HUES48 (cell line): ENCODE results near the gene CUL4A.
"Not testable (repeated sequence)": the region's sequence is repeated elsewhere in the genome, so short reads cannot be mapped to it uniquely, and the experiment has no call there.

Experiments used
- H3K27ac ChIP-seq: one replicate; pipeline ENCODE4 v1.7.0; 2013; ENCODE audit warnings: low read depth, low read length, inconsistent platforms
- H3K27me3 ChIP-seq: 2 replicates; pipeline ENCODE4 v1.6.1; 2013; ENCODE audit warnings: mild to moderate bottlenecking, low read length; ENCODE audit not compliant: control insufficient read depth, insufficient read depth
- H3K36me3 ChIP-seq: 2 replicates; pipeline ENCODE4 v1.6.1; 2013; ENCODE audit warnings: low read length; ENCODE audit not compliant: control insufficient read depth, insufficient read depth
- H3K4me1 ChIP-seq: 2 replicates; pipeline ENCODE4 v1.6.1; 2013; ENCODE audit warnings: mild to moderate bottlenecking, low read length; ENCODE audit not compliant: control insufficient read depth, insufficient read depth
- H3K4me3 ChIP-seq: 2 replicates; pipeline ENCODE4 v1.5.1; 2013; ENCODE audit warnings: mild to moderate bottlenecking, low read depth, low read length
- H3K9ac ChIP-seq: 2 replicates; pipeline ENCODE4 v1.6.1; 2013; ENCODE audit warnings: mild to moderate bottlenecking, low read depth, low read length, moderate library complexity
- H3K9me3 ChIP-seq: 2 replicates; pipeline ENCODE4 v1.6.1; 2013; ENCODE audit warnings: low read length; ENCODE audit not compliant: control insufficient read depth, insufficient read depth

CUL4A gene

DNA sequence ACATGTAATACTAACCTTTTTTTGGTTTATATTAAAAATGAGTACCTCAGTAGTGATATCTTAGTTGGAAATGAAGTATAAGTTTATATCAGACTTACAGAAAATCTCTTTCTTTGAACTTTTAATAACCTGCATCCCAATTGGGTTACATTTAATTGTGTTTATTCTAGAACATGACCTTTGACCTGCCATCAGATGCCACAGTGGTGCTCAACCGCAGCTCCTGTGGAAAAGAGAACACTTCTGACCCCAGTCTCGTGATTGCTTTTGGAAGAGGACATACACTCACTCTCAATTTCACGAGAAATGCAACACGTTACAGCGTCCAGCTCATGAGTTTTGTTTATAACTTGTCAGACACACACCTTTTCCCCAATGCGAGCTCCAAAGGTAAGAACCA lies 100.1 kb downstream of the CUL4A start:
- H3K9ac ChIP-seq: no peak overlapping the region
- H3K4me1 ChIP-seq: no peaks in the 10 kb centered on the region
- no peak overlapping the region for H3K27ac ChIP-seq
- no peak overlapping the region for H3K4me3 ChIP-seq
- H3K9me3 ChIP-seq: no peaks in the 10 kb centered on the region
- H3K36me3 ChIP-seq: peaks cover 37% of the 10 kb centered on the region
- no peaks in the 10 kb centered on the region for H3K27me3 ChIP-seq

DNA sequence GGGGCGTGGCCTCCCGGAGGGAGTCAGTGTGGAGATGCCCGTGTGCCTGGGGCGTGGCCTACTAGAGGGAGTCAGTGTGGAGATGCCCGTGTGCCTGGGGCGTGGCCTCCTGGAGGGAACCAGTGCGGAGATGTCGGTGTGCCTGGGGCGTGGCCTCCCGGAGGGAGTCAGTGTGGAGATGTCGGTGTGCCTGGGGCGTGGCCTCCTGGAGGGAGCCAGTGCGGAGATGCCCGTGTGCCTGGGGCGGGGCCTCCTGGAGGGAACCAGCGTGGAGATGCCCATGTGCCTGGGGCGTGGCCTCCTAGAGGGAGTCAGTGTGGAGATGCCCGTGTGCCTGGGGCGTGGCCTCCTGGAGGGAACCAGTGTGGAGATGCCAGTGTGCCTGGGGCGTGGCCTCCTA lies 104.7 kb downstream of the CUL4A start:
- H3K4me3 ChIP-seq, H3K4me1 ChIP-seq, H3K9ac ChIP-seq, H3K27ac ChIP-seq, H3K27me3 ChIP-seq, H3K9me3 ChIP-seq: not testable (repeated sequence)
- peaks cover 42% of the 10 kb centered on the region for H3K36me3 ChIP-seq

DNA sequence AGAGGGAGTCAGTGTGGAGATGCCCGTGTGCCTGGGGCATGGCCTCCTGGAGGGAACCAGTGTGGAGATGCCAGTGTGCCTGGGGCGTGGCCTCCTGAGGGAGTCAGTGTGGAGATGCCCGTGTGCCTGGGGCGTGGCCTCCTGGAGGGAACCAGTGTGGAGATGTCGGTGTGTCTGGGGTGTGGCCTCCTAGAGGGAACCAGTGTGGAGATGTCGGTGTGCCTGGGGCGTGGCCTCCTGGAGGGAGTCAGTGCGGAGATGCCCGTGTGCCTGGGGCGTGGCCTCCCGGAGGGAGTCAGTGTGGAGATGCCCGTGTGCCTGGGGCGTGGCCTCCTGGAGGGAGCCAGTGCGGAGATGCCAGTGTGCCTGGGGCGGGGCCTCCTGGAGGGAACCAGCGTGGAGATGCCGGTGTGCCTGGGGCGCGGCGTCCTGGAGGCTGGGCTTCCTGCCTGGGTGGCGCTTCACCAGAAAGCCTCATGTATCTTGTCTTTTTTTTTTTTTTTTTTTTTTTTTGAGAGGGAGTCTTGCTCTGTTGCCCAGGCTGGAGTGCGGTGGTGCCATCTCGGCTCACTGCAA lies 105.6 kb downstream of the CUL4A start:
- peaks cover 42% of the 10 kb centered on the region for H3K36me3 ChIP-seq
- not testable (repeated sequence) for H3K27me3 ChIP-seq, H3K27ac ChIP-seq, H3K9me3 ChIP-seq, H3K4me3 ChIP-seq, H3K9ac ChIP-seq, H3K4me1 ChIP-seq

DNA sequence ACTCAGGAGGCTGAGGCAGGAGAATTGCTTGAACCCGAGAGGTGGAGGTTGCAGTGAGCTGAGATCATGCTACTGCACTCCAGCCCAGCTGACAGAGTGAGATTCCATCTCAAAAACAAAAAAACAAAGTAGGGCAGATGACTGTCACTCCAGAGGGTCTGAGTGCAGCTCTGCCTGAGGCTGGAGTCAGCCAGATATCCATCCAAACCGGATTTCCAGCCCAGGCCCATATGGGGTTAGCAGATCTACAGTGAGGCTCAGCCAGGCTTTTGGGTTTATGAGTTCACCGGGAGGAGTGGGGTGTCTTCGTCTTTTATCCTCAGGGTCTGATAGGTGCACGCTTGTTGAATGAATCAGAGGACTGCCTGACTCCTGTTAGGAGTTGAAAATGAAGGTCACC lies 106.6 kb downstream of the CUL4A start:
- no peak overlapping the region for H3K4me3 ChIP-seq
- H3K9me3 ChIP-seq: no peaks in the 10 kb centered on the region
- no peak overlapping the region for H3K27ac ChIP-seq
- no peaks in the 10 kb centered on the region for H3K4me1 ChIP-seq
- peaks cover 45% of the 10 kb centered on the region for H3K36me3 ChIP-seq
- H3K27me3 ChIP-seq: no peaks in the 10 kb centered on the region
- H3K9ac ChIP-seq: no peak overlapping the region
